GM21528 (cell line): Measurements from ENCODE around the gene TMEM25.
"Not testable (repeated sequence)": the region's sequence is repeated elsewhere in the genome, so short reads cannot be mapped to it uniquely, and the experiment has no call there.

Source experiments
- ATAC-seq: cut with Tn5 transposase; IDR thresholded peaks from one replicate; pipeline ENCODE4 v1.9.1; 2021; ENCODE audit warnings: mild to moderate bottlenecking, moderate library complexity; ENCODE audit not compliant: unreplicated experiment, low FRiP score

TMEM25 gene

DNA sequence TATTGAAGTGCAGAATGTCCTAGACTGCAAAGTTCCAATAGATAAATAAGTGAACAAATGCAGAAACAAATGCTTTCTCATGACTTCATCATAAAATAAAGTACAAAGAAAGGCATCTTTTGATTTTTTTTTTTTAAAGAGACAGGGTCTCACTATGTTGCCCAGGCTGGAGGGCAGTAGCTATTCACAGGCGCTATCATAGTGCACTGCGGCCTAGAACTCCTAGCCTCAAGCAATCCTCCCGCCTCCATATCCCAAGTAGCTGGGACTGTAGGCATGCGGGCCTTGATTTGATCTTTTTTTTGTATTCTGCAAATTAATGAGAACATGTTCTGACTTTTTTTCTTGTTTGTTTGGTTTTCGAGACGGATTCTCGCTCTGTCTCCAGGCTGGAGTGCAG lies 43.6 kb downstream of the TMEM25 start:
- ATAC-seq: no peak

DNA sequence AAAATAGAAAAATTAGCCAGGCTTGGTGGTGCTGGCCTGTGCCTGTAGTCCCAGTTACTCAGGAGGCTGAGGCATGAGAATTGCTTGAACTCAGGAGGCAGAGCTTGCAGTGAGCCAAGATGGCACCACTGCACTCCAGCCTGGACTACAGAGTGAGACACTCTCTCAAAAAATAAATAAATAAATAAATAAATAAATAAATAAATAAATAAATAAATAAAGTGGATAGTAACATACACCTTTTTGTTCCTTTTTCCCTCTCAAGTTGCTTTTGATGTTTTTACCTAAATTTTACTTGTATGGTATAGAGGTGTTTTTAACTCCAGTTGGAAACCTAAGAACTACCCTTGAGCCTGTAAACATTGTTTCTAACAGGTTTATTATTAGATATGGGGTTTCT lies 47.0 kb downstream of the TMEM25 start:
- not testable (repeated sequence) for ATAC-seq

DNA sequence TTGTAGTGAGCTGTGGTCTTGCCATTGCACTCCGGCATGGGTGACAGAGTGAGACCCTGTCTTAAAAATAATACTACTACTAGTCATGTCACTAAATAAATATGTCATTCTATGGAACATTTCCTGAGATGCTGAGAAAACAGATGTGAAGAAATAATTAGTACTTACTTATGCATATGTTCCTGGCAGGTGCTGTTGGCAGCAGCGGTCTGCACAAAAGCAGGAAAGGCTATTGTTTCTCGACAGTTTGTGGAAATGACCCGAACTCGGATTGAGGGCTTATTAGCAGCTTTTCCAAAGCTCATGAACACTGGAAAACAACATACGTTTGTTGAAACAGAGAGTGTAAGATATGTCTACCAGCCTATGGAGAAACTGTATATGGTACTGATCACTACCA lies 50.1 kb downstream of the TMEM25 start:
- no peak for ATAC-seq
